ENCODE data around the gene ZBTB7C.

GRCh38 chr18:48193521-48194492 is 215.4 kb downstream of the ZBTB7C start:
- TF ChIP-seq CTCF (IDR thresholded peaks at IDR 0.05) (no peak), EZH2 (IDR thresholded peaks at IDR 0.05) (no peak)
